Common myeloid progenitor, CD34-positive (primary cell): Measurements from ENCODE around the gene DOCK10.

Source experiments
- CTCF ChIA-PET: fragments of 350-600 bp; sonication (Branson Sonifier 250); formaldehyde crosslinking; loops from one replicate; lab custom pipeline; 2021; ENCODE audit warnings: antibody characterized with exemption; lab: Charles Lee
- POLR2A ChIA-PET: fragments of 350-600 bp; sonication (Branson Sonifier 250); formaldehyde crosslinking; loops from one replicate; lab custom pipeline; 2021; ENCODE audit warnings: antibody characterized with exemption; lab: Charles Lee
- DNase-seq, 3 donors: peaks; one replicate each; pipeline versions ENCODE4 v3.0.0 to v3.0.0-alpha.2; 2013
- H3K27ac ChIP-seq, 2 experiments: 1 replicate in 1 of 2; 2 replicates in 1 of 2; pipeline ENCODE4 v1.7.0; 2013; ENCODE audit warnings: inconsistent platforms in 2 of 2, low read length in 2 of 2, mild to moderate bottlenecking in 2 of 2, low read depth in 1 of 2, moderate library complexity in 1 of 2; ENCODE audit not compliant: severe bottlenecking in 2 of 2, insufficient read depth in 1 of 2, poor library complexity in 1 of 2
- H3K27me3 ChIP-seq, 5 experiments: replicated peaks in 2 of 5; 1 replicate in 3 of 5; 2 replicates in 2 of 5; pipeline versions ENCODE4 v1.6.1 to v1.7.0; 2013; ENCODE audit warnings: low read length in 4 of 5, mild to moderate bottlenecking in 2 of 5, moderate library complexity in 2 of 5, inconsistent platforms in 1 of 5; ENCODE audit not compliant: insufficient read depth in 5 of 5, control insufficient read depth in 4 of 5
- H3K36me3 ChIP-seq, 4 experiments: 1 replicate in 2 of 4; 2 replicates in 2 of 4; pipeline versions ENCODE4 v1.6.1 to v1.7.0; 2013; ENCODE audit warnings: low read length in 3 of 4, control low read depth in 1 of 4, mild to moderate bottlenecking in 1 of 4; ENCODE audit not compliant: control insufficient read depth in 4 of 4, insufficient read depth in 4 of 4
- H3K4me1 ChIP-seq, 4 experiments: 1 replicate in 3 of 4; 2 replicates in 1 of 4; pipeline versions ENCODE4 v1.6.1 to v1.7.1; 2013; ENCODE audit warnings: low read length in 3 of 4, mild to moderate bottlenecking in 3 of 4, control low read depth in 1 of 4, inconsistent platforms in 1 of 4, moderate library complexity in 1 of 4; ENCODE audit not compliant: control insufficient read depth in 4 of 4, insufficient read depth in 4 of 4; ENCODE audit errors: control extremely low read depth in 1 of 4
- H3K4me3 ChIP-seq, 7 experiments: 1 replicate in 4 of 7; 2 replicates in 3 of 7; pipeline versions ENCODE4 v1.5.1 to v1.7.0; 2013; ENCODE audit warnings: mild to moderate bottlenecking in 7 of 7, low read length in 6 of 7, moderate library complexity in 6 of 7, inconsistent platforms in 2 of 7, low read depth in 2 of 7, control low read depth in 1 of 7; ENCODE audit not compliant: insufficient read depth in 4 of 7, control insufficient read depth in 1 of 7; ENCODE audit errors: extremely low read depth in 1 of 7
- H3K9me3 ChIP-seq, 5 experiments: 1 replicate in 4 of 5; 2 replicates in 1 of 5; pipeline versions ENCODE4 v1.6.1 to v1.7.1; 2013; ENCODE audit warnings: low read length in 4 of 5, mild to moderate bottlenecking in 2 of 5, inconsistent platforms in 1 of 5, low read depth in 1 of 5, moderate library complexity in 1 of 5; ENCODE audit not compliant: control insufficient read depth in 4 of 5, insufficient read depth in 2 of 5; ENCODE audit errors: control extremely low read depth in 1 of 5
- whole genome bisulfite sequencing: methylation state at CpG from one replicate; pipeline ENCODE4 v1.1.5; 2013; ENCODE audit not compliant: insufficient coverage; 5-methylcytosine and 5-hydroxymethylcytosine counted together

The DOCK10 gene

GRCh38 chr2:224885291-224885690, 157.0 kb downstream of the DOCK10 start:
- ChIA-PET POLR2A (no interaction called here), CTCF (interaction anchor here (1.4 kb wide), 1 partner anchor 9 kb away, joined by 3 read pairs; no protein-coding TSS in a partner anchor)
- no CpG with 5 or more reads among the region's 1 CpG for WGBS
- Histone ChIP-seq H3K36me3 (peaks cover 10 to 41% (median 27%) of the 10 kb centered on the region in 4 experiments), H3K9me3 (no peaks in the 10 kb centered on the region), H3K27me3 (no peaks in the 10 kb centered on the region), H3K4me1 (peaks cover 0 to 5% (median 0%) of the 10 kb centered on the region in 4 experiments), H3K4me3 (no peak overlapping the region), H3K27ac (no peak overlapping the region)
- DNase-seq, result no peak

- Histone ChIP-seq H3K4me1 (peaks cover 0 to 5% (median 0%) of the 10 kb centered on the region in 4 experiments), H3K9me3 (no peaks in the 10 kb centered on the region), H3K27ac (no peak overlapping the region), H3K4me3 (no peak overlapping the region), H3K36me3 (peaks cover 12 to 41% (median 25%) of the 10 kb centered on the region in 4 experiments), H3K27me3 (no peaks in the 10 kb centered on the region)
- WGBS, result 96% methylated on average over 3 of the region's 4 CpGs
- CTCF ChIA-PET, result interaction anchor here (1.1 to 1.4 kb wide), 3 partner anchors 10 to 119 kb away, joined by 3 to 4 read pairs (median 3); no protein-coding TSS in a partner anchor
- POLR2A ChIA-PET, result no interaction called here
- DNase-seq, result peak in 1 of 3 donors; percentile 27
These were observed 158.1 kb downstream of the DOCK10 start for GRCh38 chr2:224884188-224884587.

GRCh38 chr2:224883700-224884099, 158.6 kb downstream of the DOCK10 start:
- Histone ChIP-seq H3K9me3 (no peaks in the 10 kb centered on the region), H3K4me3 (no peak overlapping the region), H3K4me1 (peaks cover 0 to 5% (median 0%) of the 10 kb centered on the region in 4 experiments), H3K36me3 (peaks cover 16 to 41% (median 26%) of the 10 kb centered on the region in 4 experiments), H3K27me3 (no peaks in the 10 kb centered on the region), H3K27ac (no peak overlapping the region)
- CTCF ChIA-PET, result interaction anchor here (1.1 to 1.2 kb wide), 2 partner anchors 68 to 119 kb away, joined by 3 to 4 read pairs; no protein-coding TSS in a partner anchor
- 100% methylated on average over 1 of the region's 1 CpG for WGBS
- POLR2A ChIA-PET, result no interaction called here
- DNase-seq, result no peak

- Histone ChIP-seq H3K36me3 (peaks cover 16 to 45% (median 26%) of the 10 kb centered on the region in 4 experiments), H3K27ac (no peak overlapping the region), H3K4me1 (peaks cover 0 to 5% (median 0%) of the 10 kb centered on the region in 4 experiments), H3K9me3 (no peaks in the 10 kb centered on the region), H3K27me3 (no peaks in the 10 kb centered on the region), H3K4me3 (no peak overlapping the region)
- DNase-seq, result no peak
- CTCF ChIA-PET, result interaction anchor here (1.2 kb wide), 1 partner anchor 69 kb away, joined by 4 read pairs; no protein-coding TSS in a partner anchor
- POLR2A ChIA-PET, result no interaction called here
- WGBS, result 100% methylated on average over 2 of the region's 6 CpGs
These were observed 159.1 kb downstream of the DOCK10 start for GRCh38 chr2:224883172-224883516.

GRCh38 chr2:224882291-224883171, 159.7 kb downstream of the DOCK10 start:
- no peaks in the 10 kb centered on the region for H3K27me3 ChIP-seq
- ChIA-PET POLR2A (no interaction called here), CTCF (no interaction called here)
- peak; percentile 22 to 87 (median 68) for DNase-seq
- H3K27ac ChIP-seq, result no peak overlapping the region
- WGBS, result 18% methylated on average over 3 of the region's 4 CpGs
- H3K4me1 ChIP-seq, result no peaks in the 10 kb centered on the region
- H3K36me3 ChIP-seq, result peaks cover 16 to 47% (median 26%) of the 10 kb centered on the region in 4 experiments
- no peak overlapping the region for H3K4me3 ChIP-seq
- no peaks in the 10 kb centered on the region for H3K9me3 ChIP-seq

- no peak overlapping the region for H3K4me3 ChIP-seq
- H3K27me3 ChIP-seq, result no peaks in the 10 kb centered on the region
- POLR2A ChIA-PET, result no interaction called here
- no peak for DNase-seq
- H3K4me1 ChIP-seq, result peaks cover 0 to 1% (median 0%) of the 10 kb centered on the region in 4 experiments
- peaks cover 16 to 50% (median 26%) of the 10 kb centered on the region in 4 experiments for H3K36me3 ChIP-seq
- CTCF ChIA-PET, result no interaction called here
- WGBS, result 85% methylated on average over 1 of the region's 1 CpG
- no peaks in the 10 kb centered on the region for H3K9me3 ChIP-seq
- H3K27ac ChIP-seq, result no peak overlapping the region
These were observed 160.4 kb downstream of the DOCK10 start for GRCh38 chr2:224881846-224882245.

- Histone ChIP-seq H3K27me3 (no peaks in the 10 kb centered on the region), H3K9me3 (no peaks in the 10 kb centered on the region), H3K4me1 (peaks cover 0 to 8% (median 0%) of the 10 kb centered on the region in 4 experiments), H3K4me3 (no peak overlapping the region), H3K36me3 (peaks cover 4 to 63% (median 29%) of the 10 kb centered on the region in 4 experiments), H3K27ac (no peak overlapping the region)
- DNase-seq, result no peak
- POLR2A ChIA-PET, result no interaction called here
- 82% methylated on average over 5 of the region's 6 CpGs for WGBS
- CTCF ChIA-PET, result interaction anchor here (0.6 to 0.8 kb wide), 2 partner anchors 128 to 142 kb away, joined by 3 read pairs; no protein-coding TSS in a partner anchor
These were observed 165.7 kb downstream of the DOCK10 start for GRCh38 chr2:224876522-224876921.
